CD4-positive, alpha-beta T cell (primary cell): ENCODE data around the gene PET100. TPM values are rescaled to one million over a fixed set of nuclear protein-coding genes. Genes with fewer than 3 reads are reported as not detected.

Experiments
- ATAC-seq: fragments of 200-7000 bp; cut with Tn5 transposase; one replicate; pipeline ENCODE4 v1.10.0; 2022; ENCODE audit warnings: mild to moderate bottlenecking; ENCODE audit not compliant: poor library complexity
- CTCF ChIA-PET: fragments of 350-600 bp; sonication (Branson Sonifier 250); formaldehyde crosslinking; loops from one replicate; lab custom pipeline; 2021; ENCODE audit warnings: antibody characterized with exemption, inconsistent platforms; lab: Charles Lee
- POLR2A ChIA-PET: fragments of 350-600 bp; sonication (Branson Sonifier 250); formaldehyde crosslinking; loops from one replicate; lab custom pipeline; 2021; ENCODE audit warnings: antibody characterized with exemption, inconsistent platforms; lab: Charles Lee
- DNase-seq, 14 experiments: peaks; one replicate each; pipeline ENCODE4 v3.0.0-alpha.2; 2013 to 2020; ENCODE audit warnings: mixed read lengths in 2 of 14
- H3K27ac ChIP-seq, 2 donors: one replicate each; pipeline versions ENCODE4 v1.5.1 to v1.7.0; 2013; ENCODE audit warnings: low read length in 2 of 2, low read depth in 1 of 2, mild to moderate bottlenecking in 1 of 2
- H3K27me3 ChIP-seq, 2 experiments: 1 replicate in 1 of 2; 2 replicates in 1 of 2; pipeline versions ENCODE4 v1.6.1 to v1.7.0; 2013; ENCODE audit warnings: low read length in 2 of 2, control low read depth in 1 of 2, mild to moderate bottlenecking in 1 of 2, moderate library complexity in 1 of 2; ENCODE audit not compliant: insufficient read depth in 2 of 2, control insufficient read depth in 1 of 2
- H3K36me3 ChIP-seq: one replicate; pipeline ENCODE4 v1.6.1; 2013; ENCODE audit warnings: low read length, control low read depth; ENCODE audit not compliant: insufficient read depth
- H3K4me1 ChIP-seq: one replicate; pipeline ENCODE4 v1.6.1; 2013; ENCODE audit warnings: low read length, control low read depth; ENCODE audit not compliant: insufficient read depth
- H3K4me3 ChIP-seq: one replicate; pipeline ENCODE4 v1.5.1; 2013; ENCODE audit warnings: mild to moderate bottlenecking, low read length, moderate library complexity
- H3K9me3 ChIP-seq, 2 experiments: 1 replicate in 1 of 2; 2 replicates in 1 of 2; pipeline versions ENCODE4 v1.6.1 to v1.7.0; 2013; ENCODE audit warnings: low read length in 2 of 2, mild to moderate bottlenecking in 2 of 2, control low read depth in 1 of 2, moderate library complexity in 1 of 2; ENCODE audit not compliant: control insufficient read depth in 1 of 2, insufficient read depth in 1 of 2
- H3K27ac Mint-ChIP-seq: one replicate; pipeline ENCODE4 v1.8.0; 2020; ENCODE audit warnings: mixed read lengths
- H3K27me3 Mint-ChIP-seq: one replicate; pipeline ENCODE4 v1.8.0; 2021; ENCODE audit warnings: mixed read lengths
- H3K36me3 Mint-ChIP-seq: one replicate; pipeline ENCODE4 v1.8.0; 2021; ENCODE audit warnings: low read depth, mixed read lengths
- H3K4me1 Mint-ChIP-seq: one replicate; pipeline ENCODE4 v1.8.0; 2021; ENCODE audit warnings: low read depth, mixed read lengths
- H3K4me3 Mint-ChIP-seq: one replicate; pipeline ENCODE4 v1.8.0; 2020; ENCODE audit warnings: mild to moderate bottlenecking, mixed read lengths
- H3K9me3 Mint-ChIP-seq: one replicate; pipeline ENCODE4 v1.8.0; 2020; ENCODE audit warnings: mixed read lengths
- CTCF ChIP-seq: fragments of 200-600 bp; IDR thresholded peaks from one replicate; pipeline ENCODE4 v1.8.0; 2022; ENCODE audit warnings: antibody characterized with exemption, mild to moderate bottlenecking
- intact Hi-C, 2 experiments: fragments of 100-400 bp; cut with DNase I in 1 of 2; cut with micrococcal nuclease in 1 of 2; formaldehyde crosslinking; loops; one replicate each; pipeline versions ENCODE4 v1.15.1 to v1.9.0; 2023 to 2025; cut with DNase I, micrococcal nuclease
- total RNA-seq, 174 experiments: library from RNA in 2 of 174; stranded (reverse) in 2 of 174; gene quantifications; one replicate each; pipeline ENCODE4 v1.2.3 and lab custom pipeline; 2021 to 2026

Gene PET100
- total RNA-seq, 2 experiments from 2014 or later, result 178 to 188 TPM

DNA sequence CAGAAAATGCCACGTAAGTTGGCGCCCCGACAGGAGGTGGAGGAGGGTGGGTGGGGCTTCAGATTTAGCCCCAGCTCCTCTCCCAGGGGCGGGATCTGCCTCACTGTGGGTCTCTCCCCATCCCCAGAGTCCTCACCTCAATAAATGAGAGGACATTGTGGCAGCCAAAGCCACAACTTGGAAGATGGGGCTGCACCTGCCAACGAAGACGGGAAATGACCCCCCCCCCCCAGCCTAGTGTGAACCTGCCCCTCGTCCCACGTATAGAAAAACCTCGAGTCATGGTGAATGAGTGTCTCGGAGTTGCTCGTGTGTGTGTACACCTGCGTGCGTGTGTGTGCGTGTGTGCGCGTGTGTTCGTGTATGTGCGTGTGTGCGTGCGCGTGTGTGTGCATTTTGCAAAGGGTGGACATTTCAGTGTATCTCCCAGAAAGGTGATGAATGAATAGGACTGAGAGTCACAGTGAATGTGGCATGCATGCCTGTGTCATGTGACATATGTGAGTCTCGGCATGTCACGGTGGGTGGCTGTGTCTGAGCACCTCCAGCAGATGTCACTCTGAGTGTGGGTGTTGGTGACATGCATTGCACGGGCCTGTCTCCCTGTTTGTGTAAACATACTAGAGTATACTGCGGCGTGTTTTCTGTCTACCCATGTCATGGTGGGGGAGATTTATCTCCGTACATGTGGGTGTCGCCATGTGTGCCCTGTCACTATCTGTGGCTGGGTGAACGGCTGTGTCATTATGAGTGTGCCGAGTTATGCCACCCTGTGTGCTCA, 49.6 kb downstream of the PET100 start:
- ATAC-seq, result peak; percentile 79
- Histone ChIP-seq H3K27ac (no peak overlapping the region), H3K4me3 (no peak overlapping the region), H3K36me3 (peaks cover 16% of the 10 kb centered on the region), H3K9me3 (no peaks in the 10 kb centered on the region), H3K4me1 (peaks cover 62% of the 10 kb centered on the region), H3K27me3 (peaks cover 12 to 14% of the 10 kb centered on the region in 2 experiments)
- POLR2A ChIA-PET, result no interaction called here
- H3K4me1 Mint-ChIP-seq, result peaks cover 51% of the 10 kb centered on the region
- H3K9me3 Mint-ChIP-seq, result no peaks in the 10 kb centered on the region
- peaks cover 16% of the 10 kb centered on the region for H3K36me3 Mint-ChIP-seq
- H3K27me3 Mint-ChIP-seq, result peaks cover 37% of the 10 kb centered on the region
- TF ChIP-seq CTCF, result peak; percentile 67
- intact Hi-C loops, result loop anchor here (1.0 kb wide), 1 partner anchor 120 kb away; no protein-coding TSS in a partner anchor
- H3K27ac Mint-ChIP-seq, result peak overlapping the region; percentile 78
- H3K4me3 Mint-ChIP-seq, result peak overlapping the region; percentile 90
- DNase-seq, result peak; percentile 52 to 90 (median 68)
- CTCF ChIA-PET, result interaction anchor here (0.8 to 0.9 kb wide), 2 partner anchors 111 to 120 kb away, joined by 4 read pairs; no protein-coding TSS in a partner anchor

DNA sequence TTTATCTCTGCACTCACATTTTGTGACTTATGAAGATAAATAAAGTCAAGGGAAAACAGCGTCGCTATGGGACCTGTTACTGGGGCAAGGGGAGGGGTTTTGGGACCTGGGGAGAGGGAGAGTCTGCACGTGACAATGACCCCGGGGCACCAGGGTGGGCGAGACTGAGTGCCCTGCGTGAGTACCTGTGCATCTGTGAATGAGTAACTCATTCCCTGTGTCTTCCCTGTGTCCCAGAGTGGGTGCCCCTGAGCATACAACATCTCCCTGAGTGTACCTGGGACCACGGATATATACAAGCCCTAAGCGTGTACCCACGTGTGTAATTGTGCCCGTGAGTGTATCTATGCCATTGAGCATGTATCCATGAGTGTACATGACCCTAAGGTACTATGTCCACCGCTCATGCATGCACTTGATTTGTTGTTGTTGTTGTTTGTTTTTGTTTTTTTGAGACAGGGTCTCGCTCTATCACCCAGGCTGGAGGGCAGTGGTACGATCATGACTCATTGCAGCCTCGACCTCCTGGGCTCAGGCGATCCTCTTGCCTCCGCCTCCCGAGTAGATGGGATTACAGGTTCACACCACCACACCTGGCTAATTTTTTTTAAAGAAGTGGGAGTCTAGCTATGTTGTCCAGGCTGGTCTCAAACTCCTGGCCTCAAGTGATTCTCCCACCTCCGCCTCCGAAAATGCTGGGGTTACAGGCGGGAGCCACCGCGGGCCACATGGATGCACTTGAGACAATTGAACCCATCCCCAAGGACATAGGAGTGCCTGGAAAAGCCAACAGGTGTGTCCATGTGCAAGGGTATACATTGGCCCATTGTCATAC, 50.4 kb downstream of the PET100 start:
- CTCF ChIA-PET, result interaction anchor here (0.7 to 3.1 kb wide), 18 partner anchors 9 to 661 kb away, joined by 3 to 39 read pairs (median 7); partner anchors contain the start of genes MAP2K7, PET100, RETN and STXBP2
- ATAC-seq (no peak), DNase-seq (peak in 1 of 14 experiments; percentile 4)
- Histone ChIP-seq H3K4me3 (peak overlapping the region; percentile 100), H3K4me1 (peaks cover 58% of the 10 kb centered on the region), H3K27ac (no peak overlapping the region), H3K36me3 (peaks cover 16% of the 10 kb centered on the region), H3K27me3 (peaks cover 12% of the 10 kb centered on the region in 2 experiments), H3K9me3 (no peaks in the 10 kb centered on the region)
- Mint-ChIP-seq H3K27ac (peak overlapping the region; percentile 78), H3K9me3 (no peaks in the 10 kb centered on the region), H3K36me3 (peaks cover 16% of the 10 kb centered on the region), H3K4me3 (peak overlapping the region; percentile 90), H3K27me3 (peaks cover 31% of the 10 kb centered on the region), H3K4me1 (peaks cover 45% of the 10 kb centered on the region)
- intact Hi-C loops, result loop anchor here (1.0 to 10.0 kb wide), 7 partner anchors 27 to 578 kb away; partner anchors contain the start of genes PET100 (in 1 of the 2) and XAB2 (in 1 of the 2)
- POLR2A ChIA-PET, result interaction anchor here (0.9 to 2.2 kb wide), 11 partner anchors 11 to 641 kb away, joined by 3 to 29 read pairs (median 4); partner anchors contain the start of genes ARHGEF18, NDUFA7, PET100 and RETN
- TF ChIP-seq CTCF, result no peak
